HEK293 (cell line): ENCODE results near the gene C1orf210.

Experiments used
- CTCF ChIA-PET: fragments of 350-600 bp; formaldehyde crosslinking; extraction: SDS; loops from one replicate; lab custom pipeline; 2021; ENCODE audit warnings: antibody characterized with exemption; lab: Yijun Ruan, JAX
- POLR2A ChIA-PET: fragments of 300-600 bp; formaldehyde crosslinking; extraction: SDS; loops from one replicate; lab custom pipeline; 2020; ENCODE audit warnings: antibody characterized with exemption, inconsistent platforms; lab: Yijun Ruan, JAX
- H3K27ac ChIP-seq: fragments of 200-500 bp; sonication (Bioruptor generic); 2 replicates; pipeline ENCODE4 v1.5.1; 2014; ENCODE audit warnings: low read depth, low read length, control low read depth, inconsistent platforms; ENCODE audit errors: extremely low read depth
- H3K36me3 ChIP-seq, 2 experiments: fragments of 200-500 bp in 1 of 2; sonication (Bioruptor generic) in 1 of 2; 1 replicate in 1 of 2; 2 replicates in 1 of 2; pipeline ENCODE4 v1.5.1; 2014 to 2017; ENCODE audit warnings: inconsistent platforms in 2 of 2, low read length in 2 of 2; ENCODE audit not compliant: control insufficient read depth in 2 of 2, insufficient read depth in 1 of 2
- H3K4me1 ChIP-seq: fragments of 200-500 bp; sonication (Bioruptor generic); 2 replicates; pipeline ENCODE4 v1.5.1; 2014; ENCODE audit warnings: mild to moderate bottlenecking, low read length, inconsistent platforms; ENCODE audit not compliant: control insufficient read depth, insufficient read depth
- H3K4me3 ChIP-seq: 2 replicates; pipeline ENCODE4 v1.5.1; 2011; ENCODE audit warnings: low read depth, mild to moderate bottlenecking, control low read depth, low read length, moderate library complexity
- H3K9me3 ChIP-seq: fragments of 200-500 bp; sonication (Bioruptor generic); 2 replicates; pipeline ENCODE4 v1.5.1; 2014; ENCODE audit warnings: low read depth, low read length, inconsistent platforms; ENCODE audit not compliant: control insufficient read depth, insufficient read depth
- GLI2 ChIP-seq: fragments of 450-650 bp; formaldehyde crosslinking; IDR thresholded peaks from 2 replicates; pipeline ENCODE4; 2017; ENCODE audit warnings: missing biosample characterization, missing genetic modification characterization, low read depth, borderline replicate concordance
- GLIS2 ChIP-seq: fragments of 450-650 bp; formaldehyde crosslinking; IDR thresholded peaks from 2 replicates; pipeline ENCODE4 v1.5.1; 2016; ENCODE audit warnings: missing biosample characterization, missing genetic modification characterization
- KLF7 ChIP-seq: fragments of 450-650 bp; formaldehyde crosslinking; IDR thresholded peaks from 2 replicates; pipeline ENCODE4 v1.5.1; 2016; ENCODE audit warnings: missing biosample characterization, missing genetic modification characterization, borderline replicate concordance
- MEIS1 ChIP-seq: sonication (generic); formaldehyde crosslinking; IDR thresholded peaks from 2 replicates; pipeline ENCODE4 v1.8.1; 2022; ENCODE audit warnings: missing genetic modification reagents, mild to moderate bottlenecking, borderline replicate concordance
- MYNN ChIP-seq: fragments of 450-650 bp; formaldehyde crosslinking; IDR thresholded peaks from 2 replicates; pipeline ENCODE4 v1.5.1; 2016; ENCODE audit warnings: missing biosample characterization, missing genetic modification characterization, borderline replicate concordance
- OVOL3 ChIP-seq: fragments of 450-650 bp; formaldehyde crosslinking; IDR thresholded peaks from 2 replicates; pipeline ENCODE4 v1.5.1; 2016; ENCODE audit warnings: missing biosample characterization, missing genetic modification characterization
- TRIM28 ChIP-seq: IDR thresholded peaks from 2 replicates; pipeline ENCODE4 v1.6.1; 2011; ENCODE audit warnings: low read length, control low read depth, borderline replicate concordance
- YY2 ChIP-seq: fragments of 450-650 bp; formaldehyde crosslinking; IDR thresholded peaks from 2 replicates; pipeline ENCODE4 v1.5.1; 2016; ENCODE audit warnings: missing biosample characterization, missing genetic modification characterization
- ZBTB17 ChIP-seq: fragments of 450-650 bp; formaldehyde crosslinking; IDR thresholded peaks from 2 replicates; pipeline ENCODE4 v1.5.1; 2016; ENCODE audit warnings: missing biosample characterization, missing genetic modification characterization
- ZFP37 ChIP-seq: fragments of 450-650 bp; formaldehyde crosslinking; IDR thresholded peaks from 2 replicates; pipeline ENCODE4 v1.5.1; 2016; ENCODE audit warnings: missing biosample characterization, missing genetic modification characterization
- ZFP41 ChIP-seq: fragments of 450-650 bp; formaldehyde crosslinking; IDR thresholded peaks from 2 replicates; pipeline ENCODE4 v1.5.1; 2016; ENCODE audit warnings: missing biosample characterization, missing genetic modification characterization, borderline replicate concordance
- ZNF10 ChIP-seq: fragments of 450-650 bp; formaldehyde crosslinking; IDR thresholded peaks from 2 replicates; pipeline ENCODE4 v1.5.1; 2017; ENCODE audit warnings: missing biosample characterization, missing genetic modification characterization
- ZNF112 ChIP-seq: fragments of 450-650 bp; formaldehyde crosslinking; IDR thresholded peaks from 2 replicates; pipeline ENCODE4 v1.5.0; 2017; ENCODE audit warnings: missing biosample characterization, missing genetic modification characterization
- ZNF114 ChIP-seq: fragments of 450-650 bp; formaldehyde crosslinking; IDR thresholded peaks from 2 replicates; pipeline ENCODE4 v1.5.0; 2017; ENCODE audit warnings: missing biosample characterization, missing genetic modification characterization
- ZNF133 ChIP-seq: fragments of 450-650 bp; formaldehyde crosslinking; IDR thresholded peaks from 2 replicates; pipeline ENCODE4 v1.5.1; 2016; ENCODE audit warnings: missing biosample characterization, missing genetic modification characterization
- ZNF138 ChIP-seq: fragments of 450-650 bp; formaldehyde crosslinking; IDR thresholded peaks from 2 replicates; pipeline ENCODE4 v1.5.1; 2016; ENCODE audit warnings: missing biosample characterization, missing genetic modification characterization, borderline replicate concordance
- ZNF146 ChIP-seq: fragments of 450-650 bp; formaldehyde crosslinking; IDR thresholded peaks from 2 replicates; pipeline ENCODE4 v1.5.1; 2016; ENCODE audit warnings: missing biosample characterization, missing genetic modification characterization
- ZNF148 ChIP-seq: fragments of 450-650 bp; formaldehyde crosslinking; IDR thresholded peaks from 2 replicates; pipeline ENCODE4 v1.5.0; 2017; ENCODE audit warnings: missing biosample characterization, missing genetic modification characterization, borderline replicate concordance
- ZNF174 ChIP-seq: fragments of 450-650 bp; formaldehyde crosslinking; IDR thresholded peaks from 2 replicates; pipeline ENCODE4 v1.5.0; 2017; ENCODE audit warnings: missing biosample characterization, mild to moderate bottlenecking, missing genetic modification characterization
- ZNF211 ChIP-seq: fragments of 450-650 bp; formaldehyde crosslinking; IDR thresholded peaks from 2 replicates; pipeline ENCODE4 v1.5.1; 2016; ENCODE audit warnings: low read depth, missing biosample characterization, missing genetic modification characterization
- ZNF214 ChIP-seq: fragments of 450-650 bp; formaldehyde crosslinking; IDR thresholded peaks from 2 replicates; pipeline ENCODE4 v1.5.1; 2017; ENCODE audit warnings: missing biosample characterization, mild to moderate bottlenecking, missing genetic modification characterization, borderline replicate concordance
- ZNF239 ChIP-seq: fragments of 450-650 bp; formaldehyde crosslinking; IDR thresholded peaks from 2 replicates; pipeline ENCODE4 v1.5.1; 2016; ENCODE audit warnings: missing biosample characterization, missing genetic modification characterization
- ZNF248 ChIP-seq: fragments of 450-650 bp; formaldehyde crosslinking; IDR thresholded peaks from 2 replicates; pipeline ENCODE4 v1.5.1; 2017; ENCODE audit warnings: missing biosample characterization, missing genetic modification characterization
- ZNF274 ChIP-seq, 2 experiments: fragments of 200-500 bp in 1 of 2; fragments of 450-650 bp in 1 of 2; sonication (Bioruptor generic) in 1 of 2; formaldehyde crosslinking in 1 of 2; IDR thresholded peaks; 2 replicates each; pipeline versions ENCODE4 v1.5.1 to v1.6.1; 2014 to 2016; ENCODE audit warnings: borderline replicate concordance in 1 of 2, inconsistent platforms in 1 of 2, low read length in 1 of 2, missing biosample characterization in 1 of 2, missing genetic modification characterization in 1 of 2
- ZNF341 ChIP-seq: fragments of 450-650 bp; formaldehyde crosslinking; IDR thresholded peaks from 2 replicates; pipeline ENCODE4; 2016; ENCODE audit warnings: low read depth, missing biosample characterization, missing genetic modification characterization
- ZNF394 ChIP-seq: fragments of 450-650 bp; formaldehyde crosslinking; IDR thresholded peaks from 2 replicates; pipeline ENCODE4 v1.5.1; 2016; ENCODE audit warnings: missing biosample characterization, missing genetic modification characterization, mild to moderate bottlenecking, moderate library complexity, borderline replicate concordance
- ZNF416 ChIP-seq: fragments of 450-650 bp; formaldehyde crosslinking; IDR thresholded peaks from 2 replicates; pipeline ENCODE4 v1.5.1; 2016; ENCODE audit warnings: missing biosample characterization, missing genetic modification characterization
- ZNF433 ChIP-seq: fragments of 450-650 bp; formaldehyde crosslinking; IDR thresholded peaks from 2 replicates; pipeline ENCODE4 v1.5.1; 2016; ENCODE audit warnings: missing biosample characterization, missing genetic modification characterization, low read depth
- ZNF76 ChIP-seq: fragments of 450-650 bp; formaldehyde crosslinking; IDR thresholded peaks from 2 replicates; pipeline ENCODE4; 2016; ENCODE audit warnings: low read depth, missing biosample characterization, missing genetic modification characterization, borderline replicate concordance
- ZNF837 ChIP-seq: fragments of 450-650 bp; formaldehyde crosslinking; IDR thresholded peaks from 2 replicates; pipeline ENCODE4 v1.5.1; 2016; ENCODE audit warnings: missing biosample characterization, missing genetic modification characterization
- ZSCAN30 ChIP-seq: fragments of 450-650 bp; IDR thresholded peaks from 2 replicates; pipeline ENCODE4 v1.5.1; 2018; ENCODE audit warnings: missing biosample characterization, mild to moderate bottlenecking, missing genetic modification characterization, moderate library complexity

C1orf210 gene

GRCh38 chr1:43233631-43234030, 51.8 kb downstream of the C1orf210 start (continued):
- no peak for TF ChIP-seq KLF7 (tag by site-specific recombination)
- TF ChIP-seq ZNF239 (tag by site-specific recombination), result no peak
- TF ChIP-seq ZNF394, result no peak
- no peak for TF ChIP-seq ZNF433 (tag by site-specific recombination)
- no peak for TF ChIP-seq ZNF174 (tag by site-specific recombination)
- no peak for TF ChIP-seq ZNF341 (tag by site-specific recombination)
- TF ChIP-seq ZFP37 (tag by site-specific recombination), result no peak
- TF ChIP-seq YY2, result no peak
- no peak for TF ChIP-seq ZNF138 (tag by site-specific recombination)
- no peak for TF ChIP-seq ZNF211 (tag by site-specific recombination)
- no peak for TF ChIP-seq ZNF837 (tag by site-specific recombination)

- ChIA-PET CTCF (interaction anchor here (0.9 to 11.4 kb wide), 3 partner anchors 182 to 815 kb away, joined by 3 to 110 read pairs (median 3); no protein-coding TSS in a partner anchor), POLR2A (interaction anchor here (1.1 kb wide), 1 partner anchor 126 kb away, joined by 3 read pairs; the partner anchor contains the start of gene CDC20)
- Histone ChIP-seq H3K27ac (no peak overlapping the region), H3K4me3 (no peak overlapping the region), H3K9me3 (no peaks in the 10 kb centered on the region), H3K36me3 (no peaks in the 10 kb centered on the region), H3K4me1 (no peaks in the 10 kb centered on the region)
- no peak for TF ChIP-seq ZNF133
- TF ChIP-seq ZNF146, result no peak
- TF ChIP-seq ZNF148, result no peak
- TF ChIP-seq ZNF274 (IDR thresholded peaks at IDR 0.05; ENCODE audit: low read length), result no peak
- TF ChIP-seq ZNF274 (tag by site-specific recombination; IDR thresholded peaks at IDR 0.05; ENCODE audit: borderline replicate concordance), result no peak
- TF ChIP-seq ZNF837 (tag by site-specific recombination), result no peak
- TF ChIP-seq MYNN (tag by site-specific recombination), result no peak
- no peak for TF ChIP-seq ZNF114 (tag by site-specific recombination)
- TF ChIP-seq TRIM28, result no peak
These were observed 52.9 kb downstream of the C1orf210 start for GRCh38 chr1:43232482-43232881.

- ChIA-PET CTCF (interaction anchor here (0.6 to 11.4 kb wide), 4 partner anchors 182 to 815 kb away, joined by 3 to 110 read pairs (median 4); no protein-coding TSS in a partner anchor), POLR2A (interaction anchor here (0.7 kb wide), 1 partner anchor 26 kb away, joined by 3 read pairs; no protein-coding TSS in a partner anchor)
- Histone ChIP-seq H3K36me3 (no peaks in the 10 kb centered on the region), H3K4me1 (no peaks in the 10 kb centered on the region), H3K9me3 (no peaks in the 10 kb centered on the region), H3K27ac (no peak overlapping the region), H3K4me3 (no peak overlapping the region)
- TF ChIP-seq ZNF10 (no peak), ZNF416 (tag by site-specific recombination) (no peak), ZNF248 (tag by site-specific recombination) (no peak), OVOL3 (no peak), GLIS2 (tag by site-specific recombination) (no peak), ZNF837 (tag by site-specific recombination) (no peak), ZNF76 (no peak), MEIS1 (CRISPR knock-in tag) (no peak), ZNF112 (no peak), ZNF239 (tag by site-specific recombination) (no peak), TRIM28 (no peak), GLI2 (tag by site-specific recombination) (no peak), ZSCAN30 (no peak), ZNF214 (tag by site-specific recombination) (no peak), ZFP41 (tag by site-specific recombination) (no peak), ZBTB17 (tag by site-specific recombination) (no peak)
These were observed 53.3 kb downstream of the C1orf210 start for GRCh38 chr1:43232074-43232473.
